DND-41 (cell line): Measurements from ENCODE around the gene MAMDC2.

ENCODE experiments used
- EZH2 ChIP-seq: IDR thresholded peaks from 3 replicates; pipeline ENCODE4 v1.6.1; 2012; ENCODE audit warnings: borderline replicate concordance, low read depth, mild to moderate bottlenecking, moderate library complexity, low read length, inconsistent platforms; ENCODE audit not compliant: severe bottlenecking
- TF ChIP-seq, protein P1 (sequence below): IDR thresholded peaks from 2 replicates; pipeline ENCODE4 v1.5.1; 2012; ENCODE audit warnings: borderline replicate concordance, low read length, moderate library complexity, mild to moderate bottlenecking; ENCODE audit not compliant: poor library complexity, severe bottlenecking; ENCODE audit errors: extremely low read depth

DNA sequence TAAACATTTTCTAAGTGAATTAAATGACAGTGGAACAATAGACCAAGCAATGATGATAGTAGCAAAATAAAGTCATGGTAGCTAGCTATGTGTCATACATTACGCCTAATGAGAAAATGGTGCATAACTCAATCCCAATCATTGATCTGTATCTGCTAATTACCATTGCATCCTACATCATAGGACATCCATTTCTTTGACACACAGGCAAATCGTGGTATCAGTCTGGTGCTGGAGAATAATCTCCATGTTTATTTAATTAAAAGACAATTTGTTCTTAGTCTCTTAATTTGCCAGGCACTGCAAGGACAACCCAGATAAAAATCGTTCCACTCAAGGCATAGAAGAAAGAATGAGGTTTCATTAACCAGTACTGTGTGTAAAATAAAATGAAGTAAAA is 125.6 kb downstream of the MAMDC2 start:
- TF ChIP-seq, protein P1, sequence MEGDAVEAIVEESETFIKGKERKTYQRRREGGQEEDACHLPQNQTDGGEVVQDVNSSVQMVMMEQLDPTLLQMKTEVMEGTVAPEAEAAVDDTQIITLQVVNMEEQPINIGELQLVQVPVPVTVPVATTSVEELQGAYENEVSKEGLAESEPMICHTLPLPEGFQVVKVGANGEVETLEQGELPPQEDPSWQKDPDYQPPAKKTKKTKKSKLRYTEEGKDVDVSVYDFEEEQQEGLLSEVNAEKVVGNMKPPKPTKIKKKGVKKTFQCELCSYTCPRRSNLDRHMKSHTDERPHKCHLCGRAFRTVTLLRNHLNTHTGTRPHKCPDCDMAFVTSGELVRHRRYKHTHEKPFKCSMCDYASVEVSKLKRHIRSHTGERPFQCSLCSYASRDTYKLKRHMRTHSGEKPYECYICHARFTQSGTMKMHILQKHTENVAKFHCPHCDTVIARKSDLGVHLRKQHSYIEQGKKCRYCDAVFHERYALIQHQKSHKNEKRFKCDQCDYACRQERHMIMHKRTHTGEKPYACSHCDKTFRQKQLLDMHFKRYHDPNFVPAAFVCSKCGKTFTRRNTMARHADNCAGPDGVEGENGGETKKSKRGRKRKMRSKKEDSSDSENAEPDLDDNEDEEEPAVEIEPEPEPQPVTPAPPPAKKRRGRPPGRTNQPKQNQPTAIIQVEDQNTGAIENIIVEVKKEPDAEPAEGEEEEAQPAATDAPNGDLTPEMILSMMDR = no peak
- TF ChIP-seq EZH2 = no peak
